Thyroid gland (tissue), 4 donors: Measurements from ENCODE around the gene PTPRT. TPM values are rescaled to one million over a fixed set of nuclear protein-coding genes. Genes with fewer than 3 reads are reported as not detected.

Experiments
- DNase-seq, 2 donors: peaks; one replicate each; pipeline ENCODE4 v3.0.0-alpha.2; 2019
- H3K27ac ChIP-seq, 3 donors: fragments of 200-600 bp; sonication (generic); 1 replicate in 2 of 3; 2 replicates in 1 of 3; pipeline ENCODE4 v1.5.1; 2016 to 2019; ENCODE audit warnings: mild to moderate bottlenecking in 1 of 3, moderate library complexity in 1 of 3
- H3K27me3 ChIP-seq: fragments of 200-600 bp; sonication (generic); one replicate; pipeline ENCODE4 v1.5.1; 2019
- H3K36me3 ChIP-seq, 2 donors: fragments of 200-600 bp; sonication (generic); one replicate each; pipeline ENCODE4 v1.5.1; 2016 to 2019
- H3K4me1 ChIP-seq, 2 donors: fragments of 200-600 bp; sonication (generic); one replicate each; pipeline ENCODE4 v1.5.1; 2017 to 2019
- H3K4me3 ChIP-seq, 3 donors: fragments of 200-600 bp; sonication (generic); replicated peaks in 1 of 3; 1 replicate in 2 of 3; 2 replicates in 1 of 3; pipeline ENCODE4 v1.5.1; 2016; ENCODE audit warnings: mild to moderate bottlenecking in 1 of 3
- H3K9me3 ChIP-seq: fragments of 200-600 bp; sonication (generic); one replicate; pipeline ENCODE4 v1.5.1; 2017
- POLR2A ChIP-seq, 2 donors: fragments of 450-650 bp; IDR thresholded peaks; one replicate each; pipeline ENCODE4 v1.6.1; 2017; ENCODE audit warnings: antibody characterized with exemption in 2 of 2, mild to moderate bottlenecking in 2 of 2, moderate library complexity in 1 of 2
- WGBS, 2 donors: methylation state at CpG; one replicate each; pipeline ENCODE4 v1.1.5; 2017; 5-methylcytosine and 5-hydroxymethylcytosine counted together
- intact Hi-C: fragments of 100-400 bp; cut with DNase I; formaldehyde crosslinking; loops from one replicate; pipeline ENCODE4 v1.15.1; 2023
- total RNA-seq, 4 donors: library from RNA; depleted of rRNA; stranded (reverse); fragments of >200 nt; gene quantifications; one replicate each; pipeline ENCODE4 v1.2.3, GENCODE V29; 2016
- TF ChIP-seq, protein P1 (sequence below), 6 experiments: fragments of 200-600 bp in 3 of 6; fragments of 450-650 bp in 3 of 6; sonication (generic) in 3 of 6; IDR thresholded peaks; one replicate each; pipeline ENCODE4 v1.5.1; 2016 to 2019; ENCODE audit warnings: antibody characterized with exemption in 6 of 6, mild to moderate bottlenecking in 2 of 6, inconsistent platforms in 1 of 6, moderate library complexity in 1 of 6

PTPRT gene
- total RNA-seq, 4 donors from 2014 or later: 0.11 to 0.15 TPM; not detected in 2

DNA sequence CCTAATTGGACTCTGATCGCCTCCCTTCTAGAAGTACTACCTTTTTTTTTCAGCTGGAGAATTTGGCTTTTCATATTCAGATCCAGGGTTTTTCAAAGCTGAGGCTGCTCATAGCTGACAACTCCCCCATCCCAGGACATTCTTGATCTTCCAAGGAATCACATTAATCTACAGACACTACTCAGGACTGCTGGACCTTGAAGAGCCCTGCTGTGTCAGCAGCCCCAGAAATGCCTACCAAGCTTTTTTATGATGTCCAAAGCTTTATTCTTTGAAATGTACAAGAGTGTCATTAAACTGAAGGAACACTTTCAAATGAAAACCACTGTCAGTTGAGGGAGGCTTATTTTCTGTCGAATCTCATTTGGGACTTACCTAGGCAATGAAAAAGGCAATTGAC, 704.1 kb downstream of the PTPRT start:
- WGBS, 2 donors: 61 to 69% methylated on average over 2 of the region's 2 CpGs
- Histone ChIP-seq H3K4me1 (no peaks in the 10 kb centered on the region), H3K9me3 (no peaks in the 10 kb centered on the region), H3K4me3 (no peak overlapping the region), H3K36me3 (no peaks in the 10 kb centered on the region), H3K27me3 (no peaks in the 10 kb centered on the region), H3K27ac (no peak overlapping the region)
- intact Hi-C loops: no loop called here
- no peak for DNase-seq
- TF ChIP-seq POLR2A (IDR thresholded peaks at IDR 0.05): no peak
- TF ChIP-seq, protein P1, sequence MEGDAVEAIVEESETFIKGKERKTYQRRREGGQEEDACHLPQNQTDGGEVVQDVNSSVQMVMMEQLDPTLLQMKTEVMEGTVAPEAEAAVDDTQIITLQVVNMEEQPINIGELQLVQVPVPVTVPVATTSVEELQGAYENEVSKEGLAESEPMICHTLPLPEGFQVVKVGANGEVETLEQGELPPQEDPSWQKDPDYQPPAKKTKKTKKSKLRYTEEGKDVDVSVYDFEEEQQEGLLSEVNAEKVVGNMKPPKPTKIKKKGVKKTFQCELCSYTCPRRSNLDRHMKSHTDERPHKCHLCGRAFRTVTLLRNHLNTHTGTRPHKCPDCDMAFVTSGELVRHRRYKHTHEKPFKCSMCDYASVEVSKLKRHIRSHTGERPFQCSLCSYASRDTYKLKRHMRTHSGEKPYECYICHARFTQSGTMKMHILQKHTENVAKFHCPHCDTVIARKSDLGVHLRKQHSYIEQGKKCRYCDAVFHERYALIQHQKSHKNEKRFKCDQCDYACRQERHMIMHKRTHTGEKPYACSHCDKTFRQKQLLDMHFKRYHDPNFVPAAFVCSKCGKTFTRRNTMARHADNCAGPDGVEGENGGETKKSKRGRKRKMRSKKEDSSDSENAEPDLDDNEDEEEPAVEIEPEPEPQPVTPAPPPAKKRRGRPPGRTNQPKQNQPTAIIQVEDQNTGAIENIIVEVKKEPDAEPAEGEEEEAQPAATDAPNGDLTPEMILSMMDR (IDR thresholded peaks at IDR 0.05): no peak

DNA sequence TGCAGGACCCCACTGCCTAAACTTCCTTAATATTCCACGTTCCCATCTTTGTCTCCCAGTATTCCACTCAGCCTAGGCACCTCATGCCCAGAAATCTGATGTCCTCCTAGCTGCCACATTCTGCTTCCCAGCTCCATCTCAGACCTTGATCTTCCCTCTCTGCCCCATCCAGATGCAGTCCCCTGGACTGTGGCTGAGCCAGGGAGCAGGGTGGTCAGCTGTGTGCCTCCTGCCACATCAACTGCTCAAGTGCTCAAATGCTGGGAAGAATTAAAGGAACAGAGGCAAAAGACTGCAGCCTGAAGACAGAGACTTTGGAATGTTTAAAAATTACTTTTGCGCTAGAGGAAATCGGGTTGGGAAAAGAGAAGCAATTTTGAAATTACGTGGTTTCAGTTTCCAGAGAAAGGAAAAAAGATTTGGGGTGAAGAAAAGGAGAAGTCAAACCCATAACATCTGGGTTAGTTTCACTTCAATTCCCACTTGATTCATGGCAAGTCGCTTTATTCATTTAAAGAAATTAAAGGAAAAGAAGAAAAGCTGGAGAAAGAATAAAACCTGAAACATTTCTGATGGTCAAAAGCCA, 704.8 kb downstream of the PTPRT start:
- 66 to 69% methylated on average over 5 of the region's 5 CpGs for WGBS, 2 donors
- H3K36me3 ChIP-seq: no peaks in the 10 kb centered on the region
- TF ChIP-seq, protein P1 (IDR thresholded peaks at IDR 0.05): no peak
- TF ChIP-seq POLR2A (IDR thresholded peaks at IDR 0.05): no peak
- H3K9me3 ChIP-seq: no peaks in the 10 kb centered on the region
- no peaks in the 10 kb centered on the region for H3K27me3 ChIP-seq
- H3K4me3 ChIP-seq: no peak overlapping the region
- no peaks in the 10 kb centered on the region for H3K4me1 ChIP-seq
- intact Hi-C loops: no loop called here
- DNase-seq: no peak
- H3K27ac ChIP-seq: no peak overlapping the region

DNA sequence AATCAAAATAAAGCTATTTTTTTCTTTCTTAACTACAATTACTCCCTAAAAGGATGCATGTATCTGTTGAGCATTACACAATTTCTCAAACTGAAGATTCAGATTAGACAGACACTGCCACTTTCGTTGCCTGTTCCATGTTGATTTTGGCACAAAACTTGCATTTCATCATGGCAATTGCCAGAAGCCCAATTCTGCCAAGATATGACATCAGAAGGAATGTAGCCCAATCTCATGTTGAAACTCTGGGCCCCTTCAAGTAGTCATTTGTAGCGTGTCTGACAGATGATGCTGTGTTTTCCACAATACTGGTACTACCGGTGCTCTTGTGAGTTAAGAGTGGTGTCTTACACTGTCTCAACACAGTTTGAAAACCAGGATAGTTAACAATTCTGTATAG, 705.4 kb downstream of the PTPRT start:
- H3K36me3 ChIP-seq: no peaks in the 10 kb centered on the region
- H3K27me3 ChIP-seq: no peaks in the 10 kb centered on the region
- H3K4me3 ChIP-seq: no peak overlapping the region
- no peaks in the 10 kb centered on the region for H3K9me3 ChIP-seq
- DNase-seq: no peak
- no peaks in the 10 kb centered on the region for H3K4me1 ChIP-seq
- TF ChIP-seq, protein P1 (IDR thresholded peaks at IDR 0.05): no peak
- no peak for TF ChIP-seq POLR2A (IDR thresholded peaks at IDR 0.05)
- no peak overlapping the region for H3K27ac ChIP-seq
- intact Hi-C loops: no loop called here
- 30 to 56% methylated on average over 3 of the region's 3 CpGs for WGBS, 2 donors

DNA sequence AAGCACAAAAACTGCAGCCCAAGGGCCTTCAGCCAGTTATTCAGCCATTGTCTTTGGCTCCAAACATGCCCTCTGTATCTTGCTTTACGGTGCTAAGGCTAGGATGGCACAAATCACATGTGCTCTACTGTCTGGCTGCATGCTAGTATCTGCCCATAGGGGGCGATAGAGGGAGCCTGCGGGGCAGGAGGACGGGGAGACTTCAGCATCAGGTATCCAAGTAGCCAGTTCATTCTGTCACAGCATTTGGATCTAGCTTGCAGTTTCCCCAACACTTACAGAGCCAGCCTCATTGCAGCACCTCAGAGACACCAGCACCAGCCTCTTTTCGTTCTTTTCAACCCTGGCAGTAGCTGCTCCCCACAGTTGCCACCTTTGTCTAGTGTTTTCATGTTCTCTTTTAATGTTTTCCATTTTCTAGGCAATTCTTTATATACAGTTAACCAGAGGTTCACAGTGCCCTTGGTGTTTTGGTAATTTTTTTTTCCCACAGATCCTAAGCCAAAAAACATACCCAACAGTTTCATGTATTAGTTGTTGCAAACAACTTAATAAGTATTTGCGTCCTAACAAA, 705.9 kb downstream of the PTPRT start:
- TF ChIP-seq, protein P1 (IDR thresholded peaks at IDR 0.05): no peak
- no peak for TF ChIP-seq POLR2A (IDR thresholded peaks at IDR 0.05)
- Histone ChIP-seq H3K27ac (no peak overlapping the region), H3K4me3 (no peak overlapping the region), H3K36me3 (no peaks in the 10 kb centered on the region), H3K4me1 (no peaks in the 10 kb centered on the region), H3K9me3 (no peaks in the 10 kb centered on the region), H3K27me3 (no peaks in the 10 kb centered on the region)
- WGBS, 2 donors: 33 to 40% methylated on average over 6 of the region's 6 CpGs
- intact Hi-C loops: no loop called here
- DNase-seq: no peak

DNA sequence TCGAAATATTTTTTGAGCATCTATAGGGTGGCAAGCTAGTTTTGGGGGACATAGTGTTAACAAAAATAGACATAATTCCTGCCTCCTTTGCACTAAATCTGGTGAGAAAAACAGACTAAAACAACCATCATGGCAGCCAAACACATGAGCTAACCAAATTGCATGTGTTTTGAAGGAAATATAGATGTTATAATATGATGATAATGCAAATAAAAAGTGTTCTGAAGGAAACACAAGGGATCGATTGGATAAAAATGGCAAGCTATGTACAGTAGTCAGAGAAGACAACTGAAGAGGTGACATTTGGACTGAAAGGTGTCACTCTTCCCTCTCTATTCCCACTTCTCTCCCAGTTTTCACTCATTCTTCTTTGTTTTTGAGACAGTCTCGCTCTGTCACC, 706.9 kb downstream of the PTPRT start:
- no peaks in the 10 kb centered on the region for H3K27me3 ChIP-seq
- intact Hi-C loops: no loop called here
- H3K4me3 ChIP-seq: no peak overlapping the region
- no peak overlapping the region for H3K27ac ChIP-seq
- H3K9me3 ChIP-seq: no peaks in the 10 kb centered on the region
- no peak for DNase-seq
- no peaks in the 10 kb centered on the region for H3K4me1 ChIP-seq
- no peaks in the 10 kb centered on the region for H3K36me3 ChIP-seq
- no peak for TF ChIP-seq POLR2A (IDR thresholded peaks at IDR 0.05)
- TF ChIP-seq, protein P1 (IDR thresholded peaks at IDR 0.05): no peak
- 88 to 93% methylated on average over 3 of the region's 3 CpGs for WGBS, 2 donors
